Ovary (tissue), 10 donors: ENCODE measurements around the gene PGRMC2. TPM values are rescaled to one million over a fixed set of nuclear protein-coding genes. Genes with fewer than 3 reads are reported as not detected.

Experiments used
- DNase-seq, 5 donors: peaks; one replicate each; pipeline ENCODE4 v3.0.0-alpha.2; 2019 to 2020
- H3K27ac ChIP-seq, 2 donors: fragments of 200-600 bp; one replicate each; pipeline versions ENCODE4 v1.5.1 to v1.8.0; 2019 to 2022
- H3K27me3 ChIP-seq: fragments of 200-600 bp; one replicate; pipeline ENCODE4 v1.8.0; 2022
- H3K36me3 ChIP-seq: fragments of 200-600 bp; sonication (generic); one replicate; pipeline ENCODE4 v1.5.1; 2019
- H3K4me1 ChIP-seq: one replicate; pipeline ENCODE4 v1.8.1; 2013; ENCODE audit warnings: mild to moderate bottlenecking, moderate library complexity; ENCODE audit not compliant: insufficient read depth
- H3K4me3 ChIP-seq: fragments of 200-600 bp; sonication (generic); one replicate; pipeline ENCODE4 v1.5.1; 2017
- H3K9me3 ChIP-seq, 2 donors: fragments of 200-600 bp in 1 of 2; sonication (generic) in 1 of 2; one replicate each; pipeline versions ENCODE4 v1.5.1 to v1.8.1; 2013 to 2019; ENCODE audit warnings: mild to moderate bottlenecking in 1 of 2, moderate library complexity in 1 of 2
- CTCF ChIP-seq, 3 donors: fragments of 450-650 bp in 2 of 3; fragments of 200-600 bp in 1 of 3; IDR thresholded peaks; one replicate each; pipeline versions ENCODE4 v1.5.1 to v1.8.0; 2016 to 2022; ENCODE audit warnings: antibody characterized with exemption in 3 of 3, mild to moderate bottlenecking in 1 of 3
- EP300 ChIP-seq: sonication (generic); formaldehyde crosslinking; IDR thresholded peaks from one replicate; pipeline ENCODE4 v1.6.1; 2017; ENCODE audit warnings: antibody characterized with exemption
- POLR2A ChIP-seq: fragments of 450-650 bp; IDR thresholded peaks from one replicate; pipeline ENCODE4 v1.6.1; 2017; ENCODE audit warnings: antibody characterized with exemption, mild to moderate bottlenecking, moderate library complexity
- WGBS, 3 donors: extraction: QIAGEN DNeasy Blood & Tissue Kit in 1 of 3; methylation state at CpG; one replicate each; pipeline versions ENCODE4 v1.1.5 to v1.1.7; 2013 to 2017; 5-methylcytosine and 5-hydroxymethylcytosine counted together
- intact Hi-C, 4 donors: fragments of 100-400 bp; cut with DNase I; formaldehyde crosslinking; loops; one replicate each; pipeline versions ENCODE4 v1.11.0 to v1.15.1; 2022 to 2023
- long read RNA-seq, 3 donors: library from polyadenylated mRNA in 2 of 3; unstranded in 2 of 3; transcript quantifications; one replicate each; pipeline ENCODE4 v2.0.0 and lab custom pipeline, GENCODE V29; 2021 to 2026
- polyA plus RNA-seq, 2 donors: library from polyadenylated mRNA; stranded (reverse); fragments of 200-250 nt in 1 of 2; fragments of 350-450 nt in 1 of 2; fragmentation: Illumina TruSeq in 1 of 2; extraction: RNeasy Lipid Tissue Mini Kit (QIAGEN cat#74804) in 1 of 2; gene quantifications; one replicate each; pipeline ENCODE4 v1.2.3, GENCODE V29; 2013 to 2014
- total RNA-seq, 7 donors: library from RNA; depleted of rRNA in 2 of 7; stranded (reverse); fragments of >200 nt in 2 of 7; fragmentation: NEBNext Ultra II Directional in 3 of 7; extraction: Animal tissue kit (Norgen Biotek cat#: 25700) in 3 of 7; gene quantifications; one replicate each; pipeline versions ENCODE4 v1.1.0 to v1.2.4, GENCODE V29; 2016 to 2023
- donor health status: DM: no; HTN: no; CAD: no; lungs with moderate emphysema.
- donor health status: DM: no; HTN: no; CAD: no.
- donor health status: Bipolar disorder and iron deficiency.
- donor health status: DM: yes; HTN: yes; CAD: no.
- donor health status: DM: no; HTN: no; CAD: no.
- donor health status: DM: yes; HTN: yes; CAD: no.

The PGRMC2 gene
- total RNA-seq (10 to 100 TPM; 23.2 to 67.4 (median 56.9) TPM), polyA plus RNA-seq (100 to 1,000 TPM in 1 of 2 donors, 10 to 100 TPM in 1; 40.0 to 222 TPM)
- long read RNA-seq, donor 1, transcript PGRMC2-208 (3 exons, 3,783 nt), result major isoform, 6 of 12 reads
- long read RNA-seq, donor 1, partial matches to known transcripts, result 0 of 12 reads
- long read RNA-seq, donor 1, other reads (novel, unspliced or antisense), result 6 of 12 reads
- long read RNA-seq, donor 2, transcript PGRMC2-208 (3 exons, 3,783 nt), result major isoform, 89 of 103 reads
- long read RNA-seq, donor 2, partial matches to known transcripts, result 10 of 103 reads
- long read RNA-seq, donor 2, other reads (novel, unspliced or antisense), result 0 of 103 reads
- long read RNA-seq, donor 3, transcript PGRMC2-208 (3 exons, 3,783 nt), result major isoform, 33 of 40 reads
- long read RNA-seq, donor 3, partial matches to known transcripts, result 0 of 40 reads
- long read RNA-seq, donor 3, other reads (novel, unspliced or antisense), result 7 of 40 reads

- intact Hi-C loops, result loop anchor here in 1 of 4 donors (10.0 kb wide), 1 partner anchor 97 kb away; no protein-coding TSS in a partner anchor
These were observed at the start of gene PGRMC2 for GRCh38 chr4:128287141-128287870. Gene PGRMC2, minus strand, starts transcription at chr4:128287813. Its CDS starts 23 bp downstream, at chr4:128287790.

GRCh38 chr4:128335541-128335940 is 47.9 kb upstream of the PGRMC2 start:
- 83 to 85% (median 84%) methylated on average over 3 of the region's 3 CpGs for WGBS, 3 donors
- TF ChIP-seq EP300, result no peak
- no peak for TF ChIP-seq POLR2A
- no peak for TF ChIP-seq CTCF (IDR thresholded peaks at IDR 0.05)
- no peaks in the 10 kb centered on the region for H3K36me3 ChIP-seq

More at GRCh38 chr4:128287141-128287870, at the start of gene PGRMC2:
- no peak for TF ChIP-seq EP300
- TF ChIP-seq CTCF (IDR thresholded peaks at IDR 0.05), result no peak
- TF ChIP-seq POLR2A, result peak; percentile 57
- Histone ChIP-seq H3K4me3 (peak within 1 kb of the TSS; percentile 94), H3K27ac (peak within 1 kb of the TSS; percentile 70 to 91), H3K27me3 (no peaks in the 10 kb centered on the region), H3K36me3 (no peaks in the 10 kb centered on the region), H3K4me1 (peaks cover 2% of the 10 kb centered on the region), H3K9me3 (no peaks in the 10 kb centered on the region)
- WGBS, 3 donors, result 0 to 1% (median 1%) methylated on average over 58 to 67 of the region's 67 CpGs
- DNase-seq, result peak in 2 of 5 donors; percentile 47 to 59

GRCh38 chr4:128334256-128334655 is 46.6 kb upstream of the PGRMC2 start:
- Histone ChIP-seq H3K36me3 (no peaks in the 10 kb centered on the region), H3K27ac (no peak overlapping the region), H3K4me3 (no peak overlapping the region), H3K4me1 (no peaks in the 10 kb centered on the region), H3K9me3 (no peaks in the 10 kb centered on the region), H3K27me3 (no peaks in the 10 kb centered on the region)
- WGBS, 3 donors, result 74 to 81% (median 80%) methylated on average over 2 of the region's 2 CpGs
- no peak for DNase-seq
- intact Hi-C loops, result no loop called here
- TF ChIP-seq CTCF (IDR thresholded peaks at IDR 0.05) (no peak), POLR2A (no peak), EP300 (no peak)

More at GRCh38 chr4:128335541-128335940, 47.9 kb upstream of the PGRMC2 start:
- Histone ChIP-seq H3K9me3 (no peaks in the 10 kb centered on the region), H3K4me1 (no peaks in the 10 kb centered on the region), H3K27me3 (no peaks in the 10 kb centered on the region), H3K4me3 (no peak overlapping the region), H3K27ac (no peak overlapping the region)
- intact Hi-C loops, result no loop called here
- DNase-seq, result no peak

- intact Hi-C loops, result no loop called here
These were observed 45.9 kb upstream of the PGRMC2 start for GRCh38 chr4:128333309-128334018.

More at GRCh38 chr4:128333309-128334018, 45.9 kb upstream of the PGRMC2 start:
- no peaks in the 10 kb centered on the region for H3K27me3 ChIP-seq
- WGBS, 3 donors, result 89 to 90% (median 89%) methylated on average over 6 of the region's 6 CpGs
- H3K36me3 ChIP-seq, result no peaks in the 10 kb centered on the region
- H3K4me1 ChIP-seq, result no peaks in the 10 kb centered on the region
- no peak overlapping the region for H3K27ac ChIP-seq
- H3K9me3 ChIP-seq, result no peaks in the 10 kb centered on the region
- H3K4me3 ChIP-seq, result no peak overlapping the region
- TF ChIP-seq CTCF (IDR thresholded peaks at IDR 0.05) (no peak), EP300 (no peak), POLR2A (no peak)
- DNase-seq, result no peak
